ENCODE measurements around the gene CD68.

GRCh38 chr17:7615265-7615747, 35.9 kb downstream of the CD68 start:
- no peak for TF ChIP-seq CTCF (IDR thresholded peaks at IDR 0.05; ENCODE audit: insufficient read depth, low read length)
- TF ChIP-seq POLR2AphosphoS5 (IDR thresholded peaks at IDR 0.05; ENCODE audit: low read depth), result no peak
- TF ChIP-seq GABPA (IDR thresholded peaks at IDR 0.05; ENCODE audit: low read depth), result no peak
- TF ChIP-seq SPI1 (IDR thresholded peaks at IDR 0.05; ENCODE audit: borderline replicate concordance, low read depth), result no peak
- no peak for TF ChIP-seq REST (IDR thresholded peaks at IDR 0.05; ENCODE audit: insufficient replicate concordance, low read depth)

All from HL-60 (cell line).